ENCODE measurements around the gene ESPL1.

DNA sequence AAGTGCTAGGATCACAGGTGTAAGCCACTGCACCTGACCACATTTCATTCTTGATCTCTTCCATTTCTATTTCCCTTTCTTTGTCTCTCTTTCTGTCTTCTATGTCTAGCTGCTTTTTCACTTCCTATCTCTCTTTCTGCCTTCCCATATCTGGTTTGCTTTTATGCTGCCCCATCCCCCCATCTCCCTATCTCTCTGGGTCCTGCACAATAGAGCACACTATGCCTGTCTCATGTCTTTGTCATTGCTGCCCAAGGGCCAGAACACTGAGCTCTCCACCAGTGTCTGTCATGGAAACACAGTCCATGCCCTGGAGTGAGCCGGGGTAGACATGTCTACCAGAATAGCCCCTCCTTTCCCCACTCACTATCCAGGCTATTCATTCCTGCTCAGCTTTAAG is 23.8 kb upstream of the ESPL1 start:
- TF ChIP-seq, protein P1, sequence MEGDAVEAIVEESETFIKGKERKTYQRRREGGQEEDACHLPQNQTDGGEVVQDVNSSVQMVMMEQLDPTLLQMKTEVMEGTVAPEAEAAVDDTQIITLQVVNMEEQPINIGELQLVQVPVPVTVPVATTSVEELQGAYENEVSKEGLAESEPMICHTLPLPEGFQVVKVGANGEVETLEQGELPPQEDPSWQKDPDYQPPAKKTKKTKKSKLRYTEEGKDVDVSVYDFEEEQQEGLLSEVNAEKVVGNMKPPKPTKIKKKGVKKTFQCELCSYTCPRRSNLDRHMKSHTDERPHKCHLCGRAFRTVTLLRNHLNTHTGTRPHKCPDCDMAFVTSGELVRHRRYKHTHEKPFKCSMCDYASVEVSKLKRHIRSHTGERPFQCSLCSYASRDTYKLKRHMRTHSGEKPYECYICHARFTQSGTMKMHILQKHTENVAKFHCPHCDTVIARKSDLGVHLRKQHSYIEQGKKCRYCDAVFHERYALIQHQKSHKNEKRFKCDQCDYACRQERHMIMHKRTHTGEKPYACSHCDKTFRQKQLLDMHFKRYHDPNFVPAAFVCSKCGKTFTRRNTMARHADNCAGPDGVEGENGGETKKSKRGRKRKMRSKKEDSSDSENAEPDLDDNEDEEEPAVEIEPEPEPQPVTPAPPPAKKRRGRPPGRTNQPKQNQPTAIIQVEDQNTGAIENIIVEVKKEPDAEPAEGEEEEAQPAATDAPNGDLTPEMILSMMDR (conservative IDR thresholded peaks at IDR 0.05 in 1 of 2, IDR thresholded peaks at IDR 0.05 in 1 of 2; ENCODE audit: low read depth in 1 of 2, low read length in 2 of 2) = no peak
- TF ChIP-seq EZH2 (IDR thresholded peaks at IDR 0.05; ENCODE audit: low read length, missing control alignments) = no peak

Measured in fibroblast of lung (primary cell).